Panc1 (cell line): ENCODE measurements around the gene R3HDM2. TPM values are rescaled to one million over a fixed set of nuclear protein-coding genes. Genes with fewer than 3 reads are reported as not detected.

Experiments
- ATAC-seq: fragments of 200-7000 bp; cut with Tn5 transposase; 2 replicates; pipeline ENCODE4 v1.9.1; 2020; ENCODE audit warnings: mild to moderate bottlenecking, moderate library complexity
- BruUV-seq: library from RNA; stranded (reverse); fragments of 400-500 nt; replicated peaks from 2 replicates; lab custom pipeline; 2021; lab: Mats Ljungman, UMichigan
- CTCF ChIA-PET: fragments of 300-600 bp; sonication (Branson Sonifier 250); formaldehyde crosslinking; loops from one replicate; lab custom pipeline; 2022; ENCODE audit warnings: antibody characterized with exemption; lab: Charles Lee
- POLR2A ChIA-PET: fragments of 300-600 bp; sonication (Branson Sonifier 250); formaldehyde crosslinking; loops from one replicate; lab custom pipeline; 2022; ENCODE audit warnings: antibody characterized with exemption; lab: Charles Lee
- DNase-seq: peaks from one replicate; pipeline ENCODE4 v3.0.0-alpha.2; 2010; ENCODE audit warnings: low read depth, low spot score
- H3K27ac ChIP-seq: 2 replicates; pipeline ENCODE4 v1.5.1; 2011; ENCODE audit warnings: mild to moderate bottlenecking, low read length, inconsistent platforms
- H3K27me3 ChIP-seq: fragments of 200-500 bp; sonication (Bioruptor generic); 2 replicates; pipeline ENCODE4 v1.6.0; 2014; ENCODE audit warnings: low read length, inconsistent platforms; ENCODE audit not compliant: control insufficient read depth, insufficient read depth
- H3K36me3 ChIP-seq: fragments of 200-500 bp; sonication (Bioruptor generic); 2 replicates; pipeline ENCODE4 v1.5.1; 2014; ENCODE audit warnings: inconsistent platforms, mild to moderate bottlenecking, low read length, moderate library complexity; ENCODE audit not compliant: control insufficient read depth, insufficient read depth
- H3K4me1 ChIP-seq: 2 replicates; pipeline ENCODE4 v1.5.1; 2011; ENCODE audit warnings: inconsistent platforms, mild to moderate bottlenecking, low read length, moderate library complexity; ENCODE audit not compliant: control insufficient read depth, insufficient read depth
- H3K4me3 ChIP-seq, 2 experiments: 2 replicates each; pipeline ENCODE4 v1.5.1; 2011 to 2012; ENCODE audit warnings: low read depth in 2 of 2, low read length in 2 of 2, mild to moderate bottlenecking in 2 of 2, inconsistent platforms in 1 of 2, moderate library complexity in 1 of 2
- H3K9me3 ChIP-seq: fragments of 200-500 bp; sonication (Bioruptor generic); 2 replicates; pipeline ENCODE4 v1.5.1; 2014; ENCODE audit warnings: low read depth, mild to moderate bottlenecking, inconsistent platforms, low read length, moderate library complexity; ENCODE audit not compliant: control insufficient read depth, insufficient read depth
- CTCF ChIP-seq: fragments of 450-650 bp; IDR thresholded peaks from 2 replicates; pipeline ENCODE4 v1.5.1; 2017; ENCODE audit warnings: mild to moderate bottlenecking
- POLR2AphosphoS5 ChIP-seq: IDR thresholded peaks from 2 replicates; pipeline ENCODE4 v1.6.1; 2012; ENCODE audit warnings: mild to moderate bottlenecking, low read depth, low read length, moderate library complexity
- SIN3A ChIP-seq: IDR thresholded peaks from 2 replicates; pipeline ENCODE4 v1.6.1; 2012; ENCODE audit warnings: low read depth, mild to moderate bottlenecking, low read length, moderate library complexity, borderline replicate concordance; ENCODE audit not compliant: insufficient read depth
- TCF7L2 ChIP-seq: IDR thresholded peaks from 2 replicates; pipeline ENCODE4 v1.6.1; 2011; ENCODE audit warnings: mild to moderate bottlenecking, low read depth, low read length, inconsistent platforms
- in situ Hi-C: cut with HindIII; loops from 2 replicates; pipeline ENCODE4 v1.10.0; 2016; ENCODE audit warnings: low sequenced_read_pairs, low pct_unique_long_range_greater_than_20kb
- intact Hi-C: fragments of 100-400 bp; cut with micrococcal nuclease; formaldehyde crosslinking; loops from one replicate; pipeline ENCODE4 v1.10.0; 2022; ENCODE audit not compliant: unreplicated experiment
- total RNA-seq: library from RNA; stranded (reverse); gene quantifications from one replicate; pipeline ENCODE4 v1.2.1, GENCODE V29; 2021; ENCODE audit not compliant: unreplicated experiment
- TF ChIP-seq, protein P1 (sequence below), 2 experiments: IDR thresholded peaks; 2 replicates each; pipeline ENCODE4 v1.6.1; 2011 to 2012; ENCODE audit warnings: low read depth in 2 of 2, control low read depth in 1 of 2, low read length in 1 of 2, mild to moderate bottlenecking in 1 of 2, moderate library complexity in 1 of 2; ENCODE audit not compliant: insufficient read depth in 1 of 2

The R3HDM2 gene
- total RNA-seq, 1 experiment from 2014 or later, result 56.5 TPM

DNA sequence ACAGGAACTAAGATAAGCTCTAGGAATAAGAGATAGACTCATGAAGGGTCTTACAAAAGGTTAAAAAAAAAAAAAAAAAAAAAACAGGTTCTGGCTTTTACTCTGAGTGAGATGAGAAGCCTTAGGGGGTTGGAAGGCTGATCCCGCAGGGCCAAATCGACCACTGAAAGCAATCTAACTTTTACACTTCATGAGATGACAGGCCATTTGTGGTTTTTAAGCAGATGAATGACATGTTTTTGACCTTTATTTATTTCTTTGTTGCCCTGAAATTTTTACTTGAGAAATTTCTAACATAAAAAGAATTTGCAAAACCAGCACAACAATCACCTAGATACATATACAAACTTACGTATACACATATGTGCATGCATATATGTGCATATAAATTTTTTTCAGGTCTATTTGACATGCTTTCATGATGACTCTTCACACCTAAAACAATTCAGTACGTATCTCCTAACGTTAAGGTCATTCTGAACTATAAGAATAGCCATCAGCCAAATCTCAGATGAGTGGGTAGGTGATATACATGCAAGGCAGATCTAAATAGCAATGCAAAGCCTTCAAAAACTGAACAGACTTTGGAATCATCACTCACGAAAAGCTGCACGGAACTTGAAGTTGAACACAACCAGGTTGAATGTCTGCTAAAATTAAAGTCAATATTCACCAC lies 87.0 kb downstream of the R3HDM2 start:
- H3K9me3 ChIP-seq, result no peaks in the 10 kb centered on the region
- no peak for ATAC-seq
- 0 out of 2 replicates have a peak, but pooled peaks cover 2% of the 10 kb centered on the region for H3K4me1 ChIP-seq
- no peaks in the 10 kb centered on the region for H3K27me3 ChIP-seq
- BruUV-seq, result no TSS peak
- POLR2A ChIA-PET, result no interaction called here
- H3K4me3 ChIP-seq, result no peak overlapping the region
- intact Hi-C loops (no loop called here), in situ Hi-C loops (no loop called here)
- CTCF ChIA-PET, result no interaction called here
- TF ChIP-seq POLR2AphosphoS5, result no peak
- TF ChIP-seq SIN3A, result no peak
- no peak for TF ChIP-seq CTCF
- TF ChIP-seq, protein P1, sequence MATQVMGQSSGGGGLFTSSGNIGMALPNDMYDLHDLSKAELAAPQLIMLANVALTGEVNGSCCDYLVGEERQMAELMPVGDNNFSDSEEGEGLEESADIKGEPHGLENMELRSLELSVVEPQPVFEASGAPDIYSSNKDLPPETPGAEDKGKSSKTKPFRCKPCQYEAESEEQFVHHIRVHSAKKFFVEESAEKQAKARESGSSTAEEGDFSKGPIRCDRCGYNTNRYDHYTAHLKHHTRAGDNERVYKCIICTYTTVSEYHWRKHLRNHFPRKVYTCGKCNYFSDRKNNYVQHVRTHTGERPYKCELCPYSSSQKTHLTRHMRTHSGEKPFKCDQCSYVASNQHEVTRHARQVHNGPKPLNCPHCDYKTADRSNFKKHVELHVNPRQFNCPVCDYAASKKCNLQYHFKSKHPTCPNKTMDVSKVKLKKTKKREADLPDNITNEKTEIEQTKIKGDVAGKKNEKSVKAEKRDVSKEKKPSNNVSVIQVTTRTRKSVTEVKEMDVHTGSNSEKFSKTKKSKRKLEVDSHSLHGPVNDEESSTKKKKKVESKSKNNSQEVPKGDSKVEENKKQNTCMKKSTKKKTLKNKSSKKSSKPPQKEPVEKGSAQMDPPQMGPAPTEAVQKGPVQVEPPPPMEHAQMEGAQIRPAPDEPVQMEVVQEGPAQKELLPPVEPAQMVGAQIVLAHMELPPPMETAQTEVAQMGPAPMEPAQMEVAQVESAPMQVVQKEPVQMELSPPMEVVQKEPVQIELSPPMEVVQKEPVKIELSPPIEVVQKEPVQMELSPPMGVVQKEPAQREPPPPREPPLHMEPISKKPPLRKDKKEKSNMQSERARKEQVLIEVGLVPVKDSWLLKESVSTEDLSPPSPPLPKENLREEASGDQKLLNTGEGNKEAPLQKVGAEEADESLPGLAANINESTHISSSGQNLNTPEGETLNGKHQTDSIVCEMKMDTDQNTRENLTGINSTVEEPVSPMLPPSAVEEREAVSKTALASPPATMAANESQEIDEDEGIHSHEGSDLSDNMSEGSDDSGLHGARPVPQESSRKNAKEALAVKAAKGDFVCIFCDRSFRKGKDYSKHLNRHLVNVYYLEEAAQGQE (IDR thresholded peaks at IDR 0.05; ENCODE audit: insufficient read depth in 1 of 2, low read depth in 2 of 2, low read length in 1 of 2), result no peak
- TF ChIP-seq TCF7L2, result no peak
- H3K36me3 ChIP-seq, result no peaks in the 10 kb centered on the region
- no peak for DNase-seq
- no peak overlapping the region for H3K27ac ChIP-seq

DNA sequence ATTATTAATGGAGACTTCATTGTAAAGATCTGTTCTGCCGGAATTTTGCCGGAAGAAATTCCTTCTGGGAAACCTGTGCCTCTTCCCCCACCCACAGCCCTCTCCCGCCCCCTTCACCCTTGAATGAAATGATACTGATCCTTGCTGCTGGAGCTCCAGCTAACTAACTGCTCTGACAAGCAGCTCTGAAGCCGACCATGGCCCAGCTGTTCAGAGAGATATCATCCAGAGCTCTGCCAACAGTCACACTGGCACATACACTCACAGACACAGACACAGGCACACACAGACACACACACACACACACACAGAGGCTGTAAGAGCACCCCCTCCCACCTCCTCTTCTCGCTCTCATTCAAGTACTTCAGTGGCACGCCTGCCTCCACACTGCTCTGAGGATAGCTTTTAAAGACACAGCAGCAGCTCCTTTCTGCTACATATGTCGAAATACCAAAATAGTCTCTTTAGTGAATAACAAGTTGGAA lies 88.6 kb downstream of the R3HDM2 start:
- peak; percentile 60; the same call in 1 of the 2 replicates for ATAC-seq
- H3K27ac ChIP-seq, result no peak overlapping the region
- CTCF ChIA-PET, result interaction anchor here (0.8 kb wide), 1 partner anchor 99 kb away, joined by 5 read pairs; no protein-coding TSS in a partner anchor

More for the DNA sequence above, 88.6 kb downstream of the R3HDM2 start:
- no peaks in the 10 kb centered on the region for H3K27me3 ChIP-seq
- TF ChIP-seq SIN3A, result no peak
- TF ChIP-seq, protein P1 (IDR thresholded peaks at IDR 0.05; ENCODE audit: insufficient read depth in 1 of 2, low read depth in 2 of 2, low read length in 1 of 2), result no peak
- TF ChIP-seq CTCF, result no peak
- TF ChIP-seq TCF7L2, result no peak
- no peak for TF ChIP-seq POLR2AphosphoS5
- intact Hi-C loops, result no loop called here
- POLR2A ChIA-PET, result interaction anchor here (0.6 kb wide), 1 partner anchor 23 kb away, joined by 3 read pairs; no protein-coding TSS in a partner anchor
- H3K4me1 ChIP-seq, result 0 out of 2 replicates have a peak, but pooled peaks cover 2% of the 10 kb centered on the region
- no peaks in the 10 kb centered on the region for H3K36me3 ChIP-seq
- in situ Hi-C loops, result no loop called here
- H3K4me3 ChIP-seq, result no peak overlapping the region
- no TSS peak for BruUV-seq
- H3K9me3 ChIP-seq, result no peaks in the 10 kb centered on the region
- DNase-seq, result no peak
